HG02763 (cell line): ENCODE results near the gene COL15A1.

ENCODE experiments used
- ATAC-seq: cut with Tn5 transposase; IDR thresholded peaks from one replicate; pipeline ENCODE4 v1.9.1; 2021; ENCODE audit warnings: mild to moderate bottlenecking, moderate library complexity; ENCODE audit not compliant: unreplicated experiment

COL15A1 gene

GRCh38 chr9:98992107-98992884 is 48.6 kb downstream of the COL15A1 start:
- no peak for ATAC-seq

GRCh38 chr9:98992885-98993569 is 49.3 kb downstream of the COL15A1 start:
- no peak for ATAC-seq

DNA sequence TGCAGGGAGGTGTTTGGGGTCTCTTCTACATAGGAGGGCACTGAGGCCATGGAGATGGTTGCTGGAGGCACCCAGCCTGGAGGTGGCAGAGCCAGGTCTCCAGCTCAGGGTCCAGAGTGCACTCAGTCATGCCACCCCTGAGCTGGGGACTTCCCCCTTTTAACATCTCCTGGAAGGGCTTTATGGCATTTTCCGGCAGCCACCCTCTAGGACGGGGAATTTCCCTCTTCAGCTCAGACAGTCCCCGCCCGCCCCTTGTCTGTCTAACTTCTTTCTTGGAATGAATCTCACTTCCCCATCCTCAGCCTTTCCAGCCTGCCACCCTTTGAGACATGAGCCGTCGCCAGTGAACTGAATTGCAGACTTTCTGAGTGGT is 49.9 kb downstream of the COL15A1 start:
- peak; percentile 70 for ATAC-seq

DNA sequence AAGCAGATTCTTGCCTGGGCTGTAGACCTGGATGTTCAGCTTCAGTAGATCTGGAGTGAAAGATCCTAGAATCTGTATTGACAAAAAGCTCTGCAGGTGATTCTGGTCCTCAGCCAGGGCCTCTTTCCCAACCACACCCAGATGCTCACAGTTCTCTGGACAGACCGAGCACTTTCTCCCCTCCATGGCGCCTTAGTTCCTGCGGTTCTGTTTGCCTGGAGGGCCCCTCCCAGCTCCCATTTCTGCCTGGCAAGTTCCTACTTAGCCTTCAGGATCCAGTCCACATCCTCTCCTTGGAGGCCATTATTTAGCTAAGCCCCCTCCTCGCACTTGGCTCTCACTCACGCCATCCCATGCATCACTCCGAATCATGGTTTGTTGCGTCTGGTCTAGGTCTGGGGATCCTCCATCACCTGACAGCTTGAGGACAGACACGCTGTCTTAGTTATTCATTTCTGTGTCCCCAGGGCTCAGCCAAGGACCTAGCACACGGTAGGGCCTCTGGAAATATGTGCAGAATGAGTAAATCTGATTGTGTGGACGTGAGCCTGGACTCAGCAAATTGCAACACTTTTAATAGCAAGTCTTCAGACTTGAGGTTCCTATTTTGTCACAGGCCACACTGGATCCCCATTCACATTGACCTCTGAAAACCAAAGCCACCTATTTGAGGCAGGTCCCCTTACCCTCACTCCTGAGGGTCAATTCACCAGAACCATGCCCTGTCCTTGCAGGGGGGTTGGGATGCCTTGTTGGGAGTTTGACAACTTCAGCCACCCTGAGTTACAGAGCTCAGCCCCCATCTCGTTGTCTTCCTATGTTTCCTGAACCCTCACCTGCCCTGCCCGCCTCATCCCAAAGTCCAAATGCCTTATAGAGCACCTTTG is 50.7 kb downstream of the COL15A1 start:
- ATAC-seq: no peak

GRCh38 chr9:98995059-98995671 is 51.5 kb downstream of the COL15A1 start:
- no peak for ATAC-seq

DNA sequence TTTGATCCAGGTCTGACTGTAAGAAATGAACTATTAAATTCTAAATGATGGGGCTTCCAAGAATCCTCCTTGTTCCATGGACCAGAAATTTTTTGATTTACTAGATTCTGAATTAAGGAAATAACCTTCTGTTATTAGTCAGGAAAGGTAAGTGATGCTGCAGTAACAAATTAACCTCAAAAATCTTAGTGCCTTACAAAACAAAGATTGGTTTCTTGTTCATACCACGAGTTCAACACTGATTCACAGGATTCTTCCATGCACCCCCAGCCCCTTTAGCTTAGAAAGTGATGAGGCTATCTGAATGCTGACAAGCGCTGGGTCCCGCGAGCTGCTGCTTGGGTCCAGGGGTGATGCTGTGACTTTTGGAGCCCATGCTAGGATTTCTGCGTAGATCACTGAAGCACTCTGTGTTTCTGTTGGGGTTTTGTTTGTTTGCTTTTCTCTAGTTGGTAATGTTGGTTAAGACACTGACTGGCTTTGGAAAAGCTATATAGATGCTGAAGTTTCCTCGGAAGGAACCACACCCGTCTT is 52.3 kb downstream of the COL15A1 start:
- ATAC-seq: no peak

DNA sequence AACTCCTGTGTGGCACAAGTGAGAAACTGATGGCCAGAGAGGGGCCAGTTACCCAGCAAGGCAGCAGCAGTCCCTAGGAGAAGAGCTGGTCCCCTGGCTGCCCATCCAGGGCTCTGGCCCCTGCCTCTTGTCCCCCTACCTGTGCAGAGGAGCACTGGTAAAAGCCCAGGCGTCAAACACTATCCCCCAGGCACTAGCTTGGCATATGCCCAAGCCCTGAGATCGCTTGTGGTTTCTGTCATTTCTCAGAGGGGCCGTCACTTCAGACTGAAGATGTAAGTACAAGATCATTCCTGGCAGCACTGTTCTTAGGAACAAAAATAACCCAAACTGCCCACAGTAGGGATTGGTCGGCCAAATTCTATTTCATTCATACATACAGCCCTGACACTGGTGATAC is 53.9 kb downstream of the COL15A1 start:
- ATAC-seq: no peak

DNA sequence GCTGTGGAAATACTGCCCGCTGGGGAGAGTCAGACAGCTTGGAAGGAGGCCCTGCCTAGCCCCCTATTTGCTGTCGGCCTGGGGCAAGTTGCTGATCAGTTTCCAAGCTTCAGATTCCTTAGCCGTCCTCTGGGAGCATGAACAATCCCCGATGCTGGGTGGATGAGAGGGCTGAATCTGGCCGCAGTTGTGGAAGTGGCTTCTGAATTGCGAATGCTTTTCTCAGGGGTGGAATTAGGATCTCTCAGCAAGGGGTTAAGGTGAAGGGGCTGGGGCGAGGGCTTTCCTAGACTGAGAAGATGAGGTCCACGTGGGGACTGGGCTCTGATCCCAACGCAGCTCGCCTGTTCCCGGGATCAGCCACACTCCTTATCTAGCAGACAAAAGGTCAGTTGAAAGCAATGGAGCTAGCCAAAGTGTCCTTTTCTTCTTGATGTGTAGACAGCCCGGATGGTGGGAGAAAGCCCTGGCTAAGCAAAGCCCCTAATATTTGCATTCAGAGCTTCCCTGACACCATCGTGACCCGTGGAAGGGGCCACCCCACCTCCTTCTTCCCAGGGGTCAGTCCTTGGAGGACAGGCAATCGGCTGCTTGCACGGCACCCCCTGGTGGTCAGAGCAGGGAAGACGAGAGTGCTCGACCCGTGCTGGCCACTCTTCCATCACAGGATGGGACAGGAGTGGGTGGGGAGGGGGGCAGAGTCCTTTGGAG is 54.9 kb downstream of the COL15A1 start:
- ATAC-seq: peak; percentile 60

- ATAC-seq: no peak
Observed at GRCh38 chr9:98999152-98999525, 55.4 kb downstream of the COL15A1 start.

DNA sequence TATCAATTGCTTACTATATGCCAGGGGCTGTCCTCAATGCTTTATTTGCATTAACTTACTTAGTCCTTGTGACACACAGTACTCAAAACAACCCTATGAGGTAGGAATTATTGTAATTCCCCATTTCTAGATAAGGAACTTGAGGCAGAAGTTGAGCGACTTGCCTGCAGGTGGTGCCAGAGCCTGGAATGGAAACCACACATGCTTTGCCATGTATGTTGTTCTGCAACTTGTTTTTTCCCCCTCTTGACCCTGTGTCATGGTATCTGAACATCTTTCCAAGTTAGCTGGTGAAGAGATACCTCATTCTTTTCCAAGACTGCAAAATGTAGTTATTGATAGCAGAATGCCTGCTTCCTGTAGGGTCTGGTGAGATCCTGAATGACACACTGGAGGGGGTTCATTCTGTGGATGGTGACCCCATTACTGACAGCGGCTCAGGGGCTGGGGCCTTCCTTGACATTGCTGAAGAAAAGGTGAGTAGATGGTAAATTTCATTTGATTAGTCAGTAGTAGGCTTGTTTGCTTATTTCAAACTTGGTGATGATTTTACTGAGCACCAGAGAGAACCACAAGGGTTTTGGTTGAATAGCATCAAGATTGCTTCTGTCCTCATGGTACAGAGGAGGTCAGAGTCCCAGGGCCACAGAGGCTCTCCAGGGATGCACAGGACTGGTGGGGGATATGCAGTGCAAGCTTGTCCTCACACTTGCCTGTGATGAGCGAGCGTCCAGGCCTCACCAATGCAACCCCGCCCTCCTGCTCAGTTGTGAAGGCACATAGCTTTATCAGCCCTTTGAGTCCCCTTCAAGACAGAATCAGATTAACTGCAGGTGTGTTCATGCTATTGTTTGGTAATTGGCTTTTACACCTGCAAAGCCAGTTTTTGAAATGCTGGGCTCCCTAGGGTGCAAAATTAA is 57.0 kb downstream of the COL15A1 start:
- no peak for ATAC-seq

GRCh38 chr9:99001892-99002291 is 58.2 kb downstream of the COL15A1 start:
- ATAC-seq: no peak

DNA sequence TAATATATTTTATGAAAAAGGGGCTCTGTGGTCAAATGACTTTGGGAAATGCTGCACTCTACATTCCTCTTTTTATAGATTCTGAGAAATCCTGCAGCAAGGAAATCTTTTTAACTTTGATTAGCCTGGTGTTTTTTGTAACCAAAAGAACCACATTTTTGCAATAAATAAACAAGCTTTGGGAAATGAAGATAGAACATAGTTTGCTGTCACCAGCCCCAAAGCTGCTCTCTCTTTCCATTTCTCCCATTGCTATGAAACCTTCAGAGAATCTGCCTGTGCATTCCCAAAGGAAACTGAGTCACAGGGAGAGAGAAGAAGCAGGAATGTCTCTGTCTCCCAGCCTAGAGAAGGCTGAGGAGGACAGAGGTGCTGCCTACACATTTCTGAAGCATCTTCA is 59.0 kb downstream of the COL15A1 start:
- ATAC-seq: no peak

DNA sequence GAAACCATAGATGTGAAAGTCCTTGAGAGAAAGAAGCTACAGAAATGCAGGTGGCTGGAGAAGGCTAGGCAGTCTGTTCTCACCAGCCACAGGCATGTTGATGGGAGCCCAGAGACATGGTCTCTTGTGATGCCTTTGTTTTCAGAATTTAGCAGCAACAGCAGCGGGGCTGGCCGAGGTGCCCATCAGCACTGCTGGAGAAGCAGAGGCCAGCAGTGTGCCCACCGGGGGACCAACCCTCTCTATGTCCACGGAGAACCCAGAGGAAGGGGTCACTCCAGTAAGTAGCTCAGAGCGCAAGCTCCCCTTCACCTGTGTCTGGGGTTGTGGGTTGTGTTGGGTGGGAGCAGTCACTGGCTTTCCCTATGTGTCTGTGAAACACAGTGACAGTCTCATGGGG is 59.6 kb downstream of the COL15A1 start:
- ATAC-seq: no peak

DNA sequence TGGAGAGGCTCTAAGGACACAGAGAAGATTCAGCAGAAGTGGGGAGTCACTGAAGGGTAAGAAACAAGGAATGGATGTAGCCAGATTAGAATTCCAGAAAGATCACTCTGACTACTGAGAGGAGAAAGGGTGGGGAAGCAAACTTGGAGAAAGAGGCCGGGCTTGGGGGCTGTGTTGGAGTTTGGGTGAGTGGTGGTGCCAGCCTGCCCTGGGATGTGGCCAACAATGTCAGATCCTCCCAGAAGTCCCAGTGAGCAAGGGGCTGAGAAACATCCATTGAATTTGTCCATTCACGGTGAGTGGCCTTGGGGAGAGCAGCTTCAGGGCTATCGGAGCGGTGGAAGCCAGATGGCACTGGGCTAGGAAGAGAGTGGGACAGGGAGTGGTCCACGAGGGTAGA is 60.4 kb downstream of the COL15A1 start:
- no peak for ATAC-seq

GRCh38 chr9:99004717-99005460 is 61.2 kb downstream of the COL15A1 start:
- ATAC-seq: no peak

- ATAC-seq: no peak
Observed at GRCh38 chr9:99005651-99006050, 61.9 kb downstream of the COL15A1 start.

- no peak for ATAC-seq
Observed at GRCh38 chr9:99006511-99006910, 62.8 kb downstream of the COL15A1 start.

- no peak for ATAC-seq
Observed at GRCh38 chr9:99006979-99007378, 63.3 kb downstream of the COL15A1 start.

GRCh38 chr9:99008203-99008602 is 64.5 kb downstream of the COL15A1 start:
- no peak for ATAC-seq
